ENCODE measurements around the gene MEF2C.

- TF ChIP-seq POLR2A (IDR thresholded peaks at IDR 0.05), result no peak
- no peak for TF ChIP-seq CTCF (IDR thresholded peaks at IDR 0.05)
Measured at GRCh38 chr5:88840495-88840894, 42.5 kb downstream of the MEF2C start.
